ENCODE data around the gene SAMD4B.
A peak's percentile ranks its signal among the peaks of the same experiment; 100 is the strongest.

The SAMD4B gene

DNA sequence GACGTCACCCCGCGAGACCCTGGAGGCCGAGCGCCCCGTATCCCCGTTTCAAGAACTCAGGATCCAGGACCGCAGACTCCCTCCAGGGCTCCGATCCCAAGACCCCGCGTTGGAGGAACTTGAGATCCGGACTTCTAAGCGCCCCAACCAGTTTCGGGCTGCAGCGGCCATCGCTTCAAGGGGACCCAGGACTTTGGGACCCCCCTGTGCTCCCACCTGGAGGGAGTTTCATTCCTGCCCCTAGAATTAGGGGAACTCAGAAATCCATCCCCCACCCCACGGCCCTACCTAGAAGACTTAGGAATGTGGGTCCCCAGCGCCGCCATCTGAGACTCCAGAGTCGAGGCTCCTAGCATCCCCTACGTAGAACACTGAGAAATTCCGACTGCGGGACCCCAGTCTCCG, 70.6 kb downstream of the SAMD4B start:
- Histone ChIP-seq H2AK5ac (ENCODE audit: low read depth, low read length) (peak overlapping the region; percentile 100), H2BK15ac (ENCODE audit: low read length) (peak overlapping the region; percentile 99), H2BK120ac (ENCODE audit: low read depth, low read length) (peak overlapping the region; percentile 93), H3K4me1 (ENCODE audit: control insufficient read depth in 2 of 2, insufficient read depth in 1 of 2, low read depth in 1 of 2, low read length in 2 of 2) (peaks cover 29 to 35% of the 10 kb centered on the region in 2 donors), H3K27ac (replicated peaks; ENCODE audit: low read length) (peak overlapping the region; percentile 95), H2BK5ac (ENCODE audit: low read length) (peak overlapping the region; percentile 98), H3K4me2 (ENCODE audit: insufficient read depth, low read length, poor library complexity, severe bottlenecking) (peak overlapping the region; percentile 85), H3K4ac (ENCODE audit: low read length) (peak overlapping the region; percentile 32), H2AFZ (ENCODE audit: low read length) (peak overlapping the region; percentile 94), H3K79me1 (ENCODE audit: low read depth, low read length) (peaks cover 16% of the 10 kb centered on the region), H3K9me3 (replicated peaks in 1 of 2; ENCODE audit: control insufficient read depth in 2 of 2, insufficient read depth in 1 of 2, low read depth in 1 of 2, low read length in 2 of 2) (no peaks in the 10 kb centered on the region), H3K36me3 (replicated peaks in 1 of 2; ENCODE audit: control insufficient read depth in 2 of 2, insufficient read depth in 2 of 2, low read length in 2 of 2) (peaks cover 22 to 42% of the 10 kb centered on the region in 2 donors), H3K9ac (ENCODE audit: low read depth, low read length, poor library complexity) (peak overlapping the region; percentile 93), H4K8ac (ENCODE audit: low read depth, low read length) (no peak overlapping the region), H3K4me3 (ENCODE audit: low read length in 2 of 2) (peak overlapping the region; percentile 95), H2BK12ac (ENCODE audit: low read length) (peak overlapping the region; percentile 94), H3K14ac (ENCODE audit: low read length) (peak overlapping the region; percentile 83), H3K23ac (ENCODE audit: low read depth, low read length, poor library complexity) (peak overlapping the region; percentile 96), H4K91ac (ENCODE audit: low read depth, low read length, poor library complexity) (peak overlapping the region; percentile 88), H3K27me3 (ENCODE audit: control insufficient read depth in 3 of 3, insufficient read depth in 3 of 3, low read depth in 1 of 3, low read length in 3 of 3) (peaks cover 0 to 11% (median 0%) of the 10 kb centered on the region in 3 experiments), H3K18ac (ENCODE audit: low read length) (peak overlapping the region; percentile 99)
- WGBS, 2 donors (ENCODE audit: extremely low coverage in 2 of 2, insufficient read length in 2 of 2, insufficient replicate concordance in 1 of 2) = no CpG with 5 or more reads among the region's 24 CpGs
- DNase-seq (ENCODE audit: low spot score) = no peak

DNA sequence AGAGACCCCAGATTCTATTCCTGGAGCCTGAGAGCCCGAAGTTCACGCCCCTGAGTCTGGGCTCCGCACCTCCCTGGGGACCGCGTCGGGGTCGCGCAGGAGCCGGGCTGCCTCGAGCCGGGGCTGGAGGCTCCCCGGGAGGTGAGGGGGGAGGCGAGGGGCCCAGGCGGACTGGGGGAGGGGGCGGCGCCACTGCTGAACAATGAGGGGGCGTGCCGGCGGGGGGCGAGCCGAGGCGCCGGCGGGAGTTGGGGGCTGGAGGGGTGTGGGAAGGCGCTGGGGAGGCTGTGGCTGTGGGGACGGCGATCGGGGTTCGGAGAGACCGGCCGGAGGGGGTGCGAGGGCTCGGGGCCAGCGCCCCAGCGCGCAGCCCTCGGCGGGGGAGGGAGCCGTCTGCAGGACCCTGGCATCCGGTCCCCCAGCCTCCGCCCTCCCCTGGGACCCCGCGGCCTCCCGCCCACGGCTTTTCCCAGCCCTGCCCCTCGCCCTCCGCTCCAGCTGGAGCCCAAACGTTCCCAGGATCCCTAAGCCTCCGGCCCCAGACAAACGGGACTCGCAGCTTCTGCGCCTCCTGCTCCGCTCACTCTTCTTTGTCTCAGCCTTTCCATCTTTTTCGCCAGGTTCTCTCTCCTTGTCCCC, 71.2 kb downstream of the SAMD4B start:
- peak overlapping the region; percentile 100 for H2AK5ac ChIP-seq (ENCODE audit: low read depth, low read length)
- no peak overlapping the region for H2BK12ac ChIP-seq (ENCODE audit: low read length)
- H3K18ac ChIP-seq (ENCODE audit: low read length) = peak overlapping the region; percentile 99
- H2BK5ac ChIP-seq (ENCODE audit: low read length) = peak overlapping the region; percentile 98
- H3K27me3 ChIP-seq (ENCODE audit: control insufficient read depth in 3 of 3, insufficient read depth in 3 of 3, low read depth in 1 of 3, low read length in 3 of 3) = peaks cover 0 to 6% (median 0%) of the 10 kb centered on the region in 3 experiments
- peak overlapping the region; percentile 93 for H3K9ac ChIP-seq (ENCODE audit: low read depth, low read length, poor library complexity)
- peak overlapping the region; percentile 96 for H3K23ac ChIP-seq (ENCODE audit: low read depth, low read length, poor library complexity)
- peak overlapping the region; percentile 94 for H2AFZ ChIP-seq (ENCODE audit: low read length)
- H3K9me3 ChIP-seq (replicated peaks in 1 of 2; ENCODE audit: control insufficient read depth in 2 of 2, insufficient read depth in 1 of 2, low read depth in 1 of 2, low read length in 2 of 2) = no peaks in the 10 kb centered on the region
- H3K4ac ChIP-seq (ENCODE audit: low read length) = peak overlapping the region; percentile 32
- H2BK15ac ChIP-seq (ENCODE audit: low read length) = peak overlapping the region; percentile 99
- H3K79me1 ChIP-seq (ENCODE audit: low read depth, low read length) = peaks cover 16% of the 10 kb centered on the region
- DNase-seq (ENCODE audit: low spot score) = no peak
- H3K4me2 ChIP-seq (ENCODE audit: insufficient read depth, low read length, poor library complexity, severe bottlenecking) = peak overlapping the region; percentile 87
- peaks cover 25 to 42% of the 10 kb centered on the region in 2 donors for H3K36me3 ChIP-seq (replicated peaks in 1 of 2; ENCODE audit: control insufficient read depth in 2 of 2, insufficient read depth in 2 of 2, low read length in 2 of 2)
- H2BK120ac ChIP-seq (ENCODE audit: low read depth, low read length) = peak overlapping the region; percentile 93
- H3K4me1 ChIP-seq (ENCODE audit: control insufficient read depth in 2 of 2, insufficient read depth in 1 of 2, low read depth in 1 of 2, low read length in 2 of 2) = peaks cover 28 to 35% of the 10 kb centered on the region in 2 donors
- H4K91ac ChIP-seq (ENCODE audit: low read depth, low read length, poor library complexity) = no peak overlapping the region
- no peak overlapping the region for H4K8ac ChIP-seq (ENCODE audit: low read depth, low read length)
- peak overlapping the region; percentile 83 for H3K14ac ChIP-seq (ENCODE audit: low read length)
- H3K4me3 ChIP-seq (ENCODE audit: low read length in 2 of 2) = peak overlapping the region; percentile 95
- peak overlapping the region; percentile 95 for H3K27ac ChIP-seq (replicated peaks; ENCODE audit: low read length)
- no CpG with 5 or more reads among the region's 54 CpGs for WGBS, 2 donors (ENCODE audit: extremely low coverage in 2 of 2, insufficient read length in 2 of 2, insufficient replicate concordance in 1 of 2)

DNA sequence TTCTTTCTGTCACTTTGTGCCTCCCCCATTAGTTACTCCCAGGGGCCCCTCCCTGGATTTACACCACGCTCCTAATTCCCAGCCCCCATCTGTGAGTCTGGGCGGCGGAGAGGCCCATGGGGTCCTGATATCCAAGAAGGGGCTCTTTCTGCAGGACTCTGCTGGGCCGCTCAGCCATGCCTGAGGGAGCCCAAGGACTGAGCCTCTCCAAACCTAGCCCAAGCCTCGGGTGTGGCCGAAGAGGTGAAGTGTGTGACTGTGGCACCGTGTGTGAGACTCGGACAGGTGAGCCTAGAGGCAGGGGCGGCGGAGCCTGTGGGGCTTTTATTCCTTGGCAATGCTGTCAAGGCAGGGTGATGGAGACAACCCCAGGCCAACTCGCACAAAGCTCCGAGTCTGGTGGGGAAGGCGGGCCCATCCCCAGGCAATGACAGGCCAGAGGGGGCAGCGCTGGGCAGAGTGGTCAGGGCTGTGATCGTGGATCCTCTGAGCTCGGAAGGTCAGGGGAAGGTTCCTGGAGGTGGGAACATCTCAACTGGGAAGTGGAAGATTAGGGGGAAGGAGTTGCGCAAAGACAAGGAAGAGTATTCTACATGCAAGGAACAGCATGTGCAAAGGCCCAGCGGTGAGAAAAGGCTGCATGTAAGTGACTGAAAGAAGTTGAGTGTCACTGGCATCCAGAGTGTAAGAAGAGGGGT, 71.8 kb downstream of the SAMD4B start:
- Histone ChIP-seq H3K9ac (ENCODE audit: low read depth, low read length, poor library complexity) (peak overlapping the region; percentile 93), H2AK5ac (ENCODE audit: low read depth, low read length) (peak overlapping the region; percentile 100), H3K36me3 (replicated peaks in 1 of 2; ENCODE audit: control insufficient read depth in 2 of 2, insufficient read depth in 2 of 2, low read length in 2 of 2) (peaks cover 31 to 49% of the 10 kb centered on the region in 2 donors), H3K4ac (ENCODE audit: low read length) (peak overlapping the region; percentile 4), H4K91ac (ENCODE audit: low read depth, low read length, poor library complexity) (no peak overlapping the region), H3K4me3 (ENCODE audit: low read length in 2 of 2) (peak overlapping the region; percentile 88 to 95), H2BK5ac (ENCODE audit: low read length) (peak overlapping the region; percentile 98), H3K27me3 (ENCODE audit: control insufficient read depth in 3 of 3, insufficient read depth in 3 of 3, low read depth in 1 of 3, low read length in 3 of 3) (peaks cover 0 to 2% (median 0%) of the 10 kb centered on the region in 3 experiments), H3K27ac (replicated peaks; ENCODE audit: low read length) (peak overlapping the region; percentile 95), H2BK15ac (ENCODE audit: low read length) (peak overlapping the region; percentile 14), H2BK120ac (ENCODE audit: low read depth, low read length) (no peak overlapping the region), H3K4me2 (ENCODE audit: insufficient read depth, low read length, poor library complexity, severe bottlenecking) (peak overlapping the region; percentile 87), H3K9me3 (replicated peaks in 1 of 2; ENCODE audit: control insufficient read depth in 2 of 2, insufficient read depth in 1 of 2, low read depth in 1 of 2, low read length in 2 of 2) (no peaks in the 10 kb centered on the region), H3K79me1 (ENCODE audit: low read depth, low read length) (peaks cover 16% of the 10 kb centered on the region), H3K4me1 (ENCODE audit: control insufficient read depth in 2 of 2, insufficient read depth in 1 of 2, low read depth in 1 of 2, low read length in 2 of 2) (peaks cover 28 to 35% of the 10 kb centered on the region in 2 donors), H3K14ac (ENCODE audit: low read length) (peak overlapping the region; percentile 12), H3K23ac (ENCODE audit: low read depth, low read length, poor library complexity) (peak overlapping the region; percentile 96), H3K18ac (ENCODE audit: low read length) (peak overlapping the region; percentile 86), H2AFZ (ENCODE audit: low read length) (peak overlapping the region; percentile 94), H4K8ac (ENCODE audit: low read depth, low read length) (no peak overlapping the region), H2BK12ac (ENCODE audit: low read length) (no peak overlapping the region)
- DNase-seq (ENCODE audit: low spot score) = no peak
- no CpG with 5 or more reads among the region's 18 CpGs for WGBS, 2 donors (ENCODE audit: extremely low coverage in 2 of 2, insufficient read length in 2 of 2, insufficient replicate concordance in 1 of 2)

Data from neuronal stem cell (in vitro differentiated cells).